Myocyte (in vitro differentiated cells): ENCODE results near the gene CAPNS2. TPM values are rescaled to one million over a fixed set of nuclear protein-coding genes. Genes with fewer than 3 reads are reported as not detected.

Experiments used
- total RNA-seq: library from RNA; depleted of rRNA; stranded (reverse); fragments of >200 nt; gene quantifications from 2 replicates; pipeline ENCODE4 v1.2.3, GENCODE V29; 2014

Gene CAPNS2
- total RNA-seq, 1 donor from 2014 or later = not detected

Other genes starting within 250 kb of the CAPNS2 start
- gene IRX6, start 242.5 kb upstream of the CAPNS2 start, total RNA-seq = 0.05 and 0.13 TPM in 2 replicates
- gene MMP2, start 87.5 kb upstream of the CAPNS2 start, total RNA-seq = 191 and 204 TPM in 2 replicates
- gene LPCAT2, start 57.6 kb upstream of the CAPNS2 start, total RNA-seq = 5.8 and 6.2 TPM in 2 replicates
- gene SLC6A2, start 89.3 kb downstream of the CAPNS2 start, total RNA-seq = not detected in 2 replicates